HG03045 (cell line): ENCODE measurements around the gene MYO1E.

Source experiments
- ATAC-seq: cut with Tn5 transposase; IDR thresholded peaks from one replicate; pipeline ENCODE4 v1.9.1; 2021; ENCODE audit warnings: mild to moderate bottlenecking, moderate library complexity; ENCODE audit not compliant: unreplicated experiment

The MYO1E gene

GRCh38 chr15:59105854-59106253 lies 266.8 kb downstream of the MYO1E start:
- ATAC-seq: no peak

- ATAC-seq: peak; percentile 97
Measured at GRCh38 chr15:59104912-59105732, 267.5 kb downstream of the MYO1E start, which contains the start of gene CCNB2. Gene CCNB2, plus strand, starts transcription at chr15:59105146. Its CDS starts 123 bp downstream, at chr15:59105269.

DNA sequence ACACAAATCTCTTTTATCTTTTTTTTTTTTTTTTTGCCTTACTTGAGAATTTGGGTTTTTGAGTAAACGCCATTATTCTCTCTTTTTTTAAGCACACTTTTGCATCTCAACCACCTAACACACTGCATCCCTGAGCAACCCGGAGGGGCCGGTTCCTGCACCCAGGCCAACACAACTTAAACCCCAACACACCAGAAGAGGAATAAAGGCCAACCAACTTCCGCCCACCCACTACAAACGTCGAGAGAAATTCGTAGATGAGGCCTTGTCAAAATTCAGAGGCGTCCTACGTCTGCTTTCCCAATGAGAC lies 268.1 kb downstream of the MYO1E start:
- ATAC-seq: no peak

- ATAC-seq: no peak
Measured at GRCh38 chr15:59099162-59099685, 273.4 kb downstream of the MYO1E start.

DNA sequence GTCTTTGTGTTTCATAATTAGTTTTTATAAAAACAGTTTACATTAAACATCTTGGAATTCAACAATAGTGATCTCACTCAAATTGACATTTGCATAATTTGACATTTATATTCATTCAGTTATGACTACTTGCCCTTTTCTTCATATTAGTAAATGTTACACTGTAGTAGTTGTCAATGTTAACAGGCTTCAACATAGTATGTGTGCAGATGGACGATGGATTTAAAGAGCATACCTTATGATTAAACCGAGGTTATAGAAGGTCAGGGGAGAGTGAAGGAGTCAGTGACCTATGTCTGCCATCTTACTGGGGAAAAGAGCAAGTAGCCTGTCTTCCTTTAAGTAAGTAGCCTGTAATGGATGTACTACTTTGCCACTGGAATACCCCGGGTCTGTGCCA lies 276.2 kb downstream of the MYO1E start:
- no peak for ATAC-seq

- no peak for ATAC-seq
Measured at GRCh38 chr15:59094077-59094476, 278.6 kb downstream of the MYO1E start.

- ATAC-seq: no peak
Measured at GRCh38 chr15:59087731-59088130, 284.9 kb downstream of the MYO1E start.
